Lower leg skin (tissue), 3 donors: Measurements from ENCODE around the gene CA9.

Experiments used
- CTCF ChIP-seq, 3 donors: fragments of 450-650 bp; IDR thresholded peaks; one replicate each; pipeline ENCODE4 v1.5.1; 2016; ENCODE audit warnings: antibody characterized with exemption in 3 of 3, mild to moderate bottlenecking in 3 of 3, moderate library complexity in 2 of 3
- POLR2A ChIP-seq, 2 donors: fragments of 450-650 bp; IDR thresholded peaks; one replicate each; pipeline ENCODE4 v1.6.1; 2016 to 2017; ENCODE audit warnings: antibody characterized with exemption in 2 of 2, mild to moderate bottlenecking in 1 of 2, moderate library complexity in 1 of 2

GRCh38 chr9:35667939-35668338 is 5.8 kb upstream of the CA9 start:
- no peak for TF ChIP-seq POLR2A (IDR thresholded peaks at IDR 0.05)
- TF ChIP-seq CTCF (IDR thresholded peaks at IDR 0.05), result no peak
